ENCODE results near the gene KCTD4.
"Not testable (repeated sequence)": the region's sequence is repeated elsewhere in the genome, so short reads cannot be mapped to it uniquely, and the experiment has no call there.

Gene KCTD4

GRCh38 chr13:45215392-45216077 is 14.7 kb upstream of the KCTD4 start:
- no peak for DNase-seq

GRCh38 chr13:45209229-45209628 is 8.4 kb upstream of the KCTD4 start:
- no peak for DNase-seq

- DNase-seq = no peak
These were observed 7.3 kb upstream of the KCTD4 start for GRCh38 chr13:45208132-45208531.

- DNase-seq = no peak
These were observed 6.5 kb upstream of the KCTD4 start for GRCh38 chr13:45207319-45207718.

- no peak for DNase-seq
These were observed 5.5 kb upstream of the KCTD4 start for GRCh38 chr13:45206340-45206739.

GRCh38 chr13:45205124-45205523 is 4.3 kb upstream of the KCTD4 start:
- no peak for DNase-seq

- no peak for DNase-seq
These were observed 1.1 kb downstream of the KCTD4 start for GRCh38 chr13:45199711-45200110.

- DNase-seq = no peak
These were observed 1.9 kb downstream of the KCTD4 start for GRCh38 chr13:45198924-45199323.

- no peak for DNase-seq
These were observed 2.8 kb downstream of the KCTD4 start for GRCh38 chr13:45198041-45198440.

- no peak for DNase-seq
These were observed 4.2 kb downstream of the KCTD4 start for GRCh38 chr13:45196622-45197021.

- DNase-seq = no peak
These were observed 4.7 kb downstream of the KCTD4 start for GRCh38 chr13:45196096-45196495.

- DNase-seq = no peak
These were observed 5.4 kb downstream of the KCTD4 start for GRCh38 chr13:45195421-45195820.

GRCh38 chr13:45194081-45194939 is 6.5 kb downstream of the KCTD4 start:
- DNase-seq = no peak

- DNase-seq = no peak
These were observed 9.0 kb downstream of the KCTD4 start for GRCh38 chr13:45191874-45192273.

GRCh38 chr13:45189511-45189910 is 11.3 kb downstream of the KCTD4 start:
- DNase-seq = not testable (repeated sequence)

GRCh38 chr13:45189077-45189476 is 11.8 kb downstream of the KCTD4 start:
- not testable (repeated sequence) for DNase-seq

GRCh38 chr13:45185286-45185685 is 15.6 kb downstream of the KCTD4 start:
- DNase-seq = no peak

GRCh38 chr13:45184693-45185092 is 16.2 kb downstream of the KCTD4 start:
- DNase-seq = no peak

- no peak for DNase-seq
These were observed 19.9 kb downstream of the KCTD4 start for GRCh38 chr13:45180713-45181601.

- DNase-seq = no peak
These were observed 20.5 kb downstream of the KCTD4 start for GRCh38 chr13:45180303-45180702.

GRCh38 chr13:45179428-45179827 is 21.4 kb downstream of the KCTD4 start:
- no peak for DNase-seq

- no peak for DNase-seq
These were observed 22.3 kb downstream of the KCTD4 start for GRCh38 chr13:45178349-45179162.
